A673 (cell line): Measurements from ENCODE around the gene TMEM63B. TPM values are rescaled to one million over a fixed set of nuclear protein-coding genes. Genes with fewer than 3 reads are reported as not detected.
A peak's percentile ranks its signal among the peaks of the same experiment; 100 is the strongest.

Experiments
- BruUV-seq: library from RNA; stranded (reverse); fragments of 400-500 nt; replicated peaks from 2 replicates; lab custom pipeline; 2021; lab: Mats Ljungman, UMichigan
- CTCF ChIA-PET: fragments of 300-600 bp; sonication (Branson Sonifier 250); formaldehyde crosslinking; loops from one replicate; lab custom pipeline; 2022; ENCODE audit warnings: antibody characterized with exemption; lab: Charles Lee
- POLR2A ChIA-PET: fragments of 300-600 bp; sonication (Branson Sonifier 250); formaldehyde crosslinking; loops from one replicate; lab custom pipeline; 2022; ENCODE audit warnings: antibody characterized with exemption; ENCODE audit not compliant: low non-redundant PET; lab: Charles Lee
- DNase-seq: peaks from one replicate; pipeline ENCODE4 v3.0.0-alpha.2; 2015; ENCODE audit warnings: low spot score
- H3K27ac ChIP-seq: fragments of 200-600 bp; sonication (generic); 2 replicates; pipeline ENCODE4 v1.5.1; 2016; ENCODE audit warnings: mixed run types, low read depth, mild to moderate bottlenecking, mixed read lengths, antibody characterized with exemption, low read length; ENCODE audit not compliant: poor library complexity, severe bottlenecking
- H3K27me3 ChIP-seq: fragments of 200-600 bp; sonication (generic); replicated peaks from 2 replicates; pipeline ENCODE4 v1.6.1; 2017; ENCODE audit warnings: mixed run types, low read depth, mild to moderate bottlenecking, mixed read lengths, antibody characterized with exemption, low read length; ENCODE audit not compliant: insufficient read depth, poor library complexity
- H3K36me3 ChIP-seq: fragments of 200-600 bp; sonication (generic); 2 replicates; pipeline ENCODE4 v1.6.1; 2016; ENCODE audit warnings: mixed run types, mild to moderate bottlenecking, mixed read lengths, antibody characterized with exemption, low read length; ENCODE audit not compliant: insufficient read depth, poor library complexity, severe bottlenecking
- H3K4me1 ChIP-seq: fragments of 200-600 bp; sonication (generic); 2 replicates; pipeline ENCODE4 v1.6.1; 2017; ENCODE audit warnings: mixed run types, mild to moderate bottlenecking, mixed read lengths, antibody characterized with exemption, low read length; ENCODE audit not compliant: insufficient read depth, poor library complexity, severe bottlenecking
- H3K4me3 ChIP-seq: fragments of 200-600 bp; sonication (generic); 2 replicates; pipeline ENCODE4 v1.5.1; 2016; ENCODE audit warnings: low read depth, mixed run types, mild to moderate bottlenecking, mixed read lengths, low read length; ENCODE audit not compliant: poor library complexity, severe bottlenecking
- H3K9me3 ChIP-seq: fragments of 200-600 bp; sonication (generic); 2 replicates; pipeline ENCODE4 v1.6.1; 2016; ENCODE audit warnings: mixed run types, low read depth, mild to moderate bottlenecking, mixed read lengths, antibody characterized with exemption, low read length; ENCODE audit not compliant: poor library complexity, severe bottlenecking
- EZH2 ChIP-seq: fragments of 200-600 bp; sonication (generic); IDR thresholded peaks from 2 replicates; pipeline ENCODE4 v1.6.1; 2017; ENCODE audit warnings: borderline replicate concordance, low read depth, mild to moderate bottlenecking, mixed read lengths, antibody characterized with exemption, low read length; ENCODE audit not compliant: poor library complexity, severe bottlenecking
- intact Hi-C: fragments of 100-400 bp; cut with micrococcal nuclease; formaldehyde crosslinking; loops from one replicate; pipeline ENCODE4 v1.10.0; 2022; ENCODE audit not compliant: unreplicated experiment
- total RNA-seq: library from RNA; stranded (reverse); gene quantifications from 2 replicates; pipeline ENCODE4 v1.2.3, GENCODE V29; 2021
- TF ChIP-seq, protein P1 (sequence below): fragments of 300-800, 200-600 bp; sonication (generic); conservative IDR thresholded peaks from 2 replicates; pipeline ENCODE4 v1.5.1; 2017; ENCODE audit warnings: low read depth, mild to moderate bottlenecking, antibody characterized with exemption, low read length, moderate library complexity, mixed read lengths

TMEM63B gene
- total RNA-seq, 1 experiment from 2014 or later, result 32.0 TPM

- Histone ChIP-seq H3K9me3 (no peaks in the 10 kb centered on the region), H3K4me1 (no peaks in the 10 kb centered on the region), H3K4me3 (no peak overlapping the region), H3K27me3 (no peaks in the 10 kb centered on the region), H3K27ac (no peak overlapping the region), H3K36me3 (no peaks in the 10 kb centered on the region)
- ChIA-PET POLR2A (no interaction called here), CTCF (no interaction called here)
- peak; percentile 81 for DNase-seq
- no peak for TF ChIP-seq EZH2
- TF ChIP-seq, protein P1, sequence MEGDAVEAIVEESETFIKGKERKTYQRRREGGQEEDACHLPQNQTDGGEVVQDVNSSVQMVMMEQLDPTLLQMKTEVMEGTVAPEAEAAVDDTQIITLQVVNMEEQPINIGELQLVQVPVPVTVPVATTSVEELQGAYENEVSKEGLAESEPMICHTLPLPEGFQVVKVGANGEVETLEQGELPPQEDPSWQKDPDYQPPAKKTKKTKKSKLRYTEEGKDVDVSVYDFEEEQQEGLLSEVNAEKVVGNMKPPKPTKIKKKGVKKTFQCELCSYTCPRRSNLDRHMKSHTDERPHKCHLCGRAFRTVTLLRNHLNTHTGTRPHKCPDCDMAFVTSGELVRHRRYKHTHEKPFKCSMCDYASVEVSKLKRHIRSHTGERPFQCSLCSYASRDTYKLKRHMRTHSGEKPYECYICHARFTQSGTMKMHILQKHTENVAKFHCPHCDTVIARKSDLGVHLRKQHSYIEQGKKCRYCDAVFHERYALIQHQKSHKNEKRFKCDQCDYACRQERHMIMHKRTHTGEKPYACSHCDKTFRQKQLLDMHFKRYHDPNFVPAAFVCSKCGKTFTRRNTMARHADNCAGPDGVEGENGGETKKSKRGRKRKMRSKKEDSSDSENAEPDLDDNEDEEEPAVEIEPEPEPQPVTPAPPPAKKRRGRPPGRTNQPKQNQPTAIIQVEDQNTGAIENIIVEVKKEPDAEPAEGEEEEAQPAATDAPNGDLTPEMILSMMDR, result peak; percentile 100
- intact Hi-C loops, result loop anchor here (1.0 to 5.0 kb wide), 2 partner anchors 55 to 379 kb away; partner anchors contain the start of gene VEGFA
- no TSS peak for BruUV-seq
These were observed 24.2 kb downstream of the TMEM63B start for GRCh38 chr6:44151348-44152108.

DNA sequence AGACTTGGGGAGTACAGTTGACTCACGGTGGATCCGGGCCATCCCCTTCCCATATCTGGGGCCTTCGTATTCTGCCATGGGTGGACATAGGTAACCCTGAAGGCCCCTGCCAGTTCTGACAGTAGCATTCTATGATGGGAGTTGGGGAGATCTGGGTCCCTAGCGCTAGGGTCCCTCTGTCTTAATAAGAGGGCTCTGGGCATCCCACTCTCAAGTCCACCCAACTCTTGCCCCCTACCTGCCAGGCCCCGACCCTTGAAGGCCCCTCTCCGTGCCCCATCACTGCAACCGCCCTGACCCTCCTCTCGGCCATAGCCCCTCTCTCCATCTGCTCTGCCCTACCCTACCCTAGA lies 24.7 kb downstream of the TMEM63B start:
- no peak for DNase-seq
- no peak overlapping the region for H3K27ac ChIP-seq
- ChIA-PET CTCF (no interaction called here), POLR2A (no interaction called here)
- H3K36me3 ChIP-seq, result no peaks in the 10 kb centered on the region
- intact Hi-C loops, result loop anchor here (1.0 to 5.0 kb wide), 2 partner anchors 56 to 380 kb away; partner anchors contain the start of gene VEGFA
- no TSS peak for BruUV-seq
- no peaks in the 10 kb centered on the region for H3K9me3 ChIP-seq
- H3K27me3 ChIP-seq, result no peaks in the 10 kb centered on the region
- no peak overlapping the region for H3K4me3 ChIP-seq
- H3K4me1 ChIP-seq, result no peaks in the 10 kb centered on the region
- TF ChIP-seq EZH2, result no peak
- TF ChIP-seq, protein P1, result no peak; the same call in 1 of the 2 replicates

GRCh38 chr6:44152533-44152932 lies 25.2 kb downstream of the TMEM63B start:
- intact Hi-C loops, result loop anchor here (1.0 to 5.0 kb wide), 2 partner anchors 56 to 380 kb away; partner anchors contain the start of gene VEGFA
- ChIA-PET POLR2A (no interaction called here), CTCF (no interaction called here)
- Histone ChIP-seq H3K4me1 (no peaks in the 10 kb centered on the region), H3K4me3 (no peak overlapping the region), H3K27ac (no peak overlapping the region), H3K36me3 (no peaks in the 10 kb centered on the region), H3K27me3 (no peaks in the 10 kb centered on the region), H3K9me3 (no peaks in the 10 kb centered on the region)
- no peak for TF ChIP-seq EZH2
- TF ChIP-seq, protein P1, result no peak
- DNase-seq, result no peak
- BruUV-seq, result no TSS peak
